BE2C (cell line): ENCODE data around the gene APLP2.

ENCODE experiments used
- DNase-seq: peaks from one replicate; pipeline ENCODE4 v3.0.0-alpha.2; 2020
- H3K27me3 ChIP-seq: fragments of 250-450 bp; sonication (Bioruptor Pico); 2 replicates; pipeline ENCODE4 v1.5.1; 2020; ENCODE audit warnings: mild to moderate bottlenecking
- H3K36me3 ChIP-seq: fragments of 250-450 bp; sonication (Bioruptor Pico); 2 replicates; pipeline ENCODE4 v1.5.1; 2020; ENCODE audit warnings: mild to moderate bottlenecking
- H3K4me1 ChIP-seq: fragments of 250-450 bp; sonication (Bioruptor Pico); 2 replicates; pipeline ENCODE4 v1.5.1; 2020
- H3K4me3 ChIP-seq: 2 replicates; pipeline ENCODE4 v1.5.1; 2011; ENCODE audit warnings: low read depth, low read length
- H3K9me3 ChIP-seq: fragments of 250-450 bp; sonication (Bioruptor Pico); 2 replicates; pipeline ENCODE4 v1.5.1; 2020
- TF ChIP-seq, protein P1 (sequence below): IDR thresholded peaks from 2 replicates; pipeline ENCODE4 v1.5.1; 2012; ENCODE audit warnings: mild to moderate bottlenecking, low read depth, low read length

APLP2 gene

DNA sequence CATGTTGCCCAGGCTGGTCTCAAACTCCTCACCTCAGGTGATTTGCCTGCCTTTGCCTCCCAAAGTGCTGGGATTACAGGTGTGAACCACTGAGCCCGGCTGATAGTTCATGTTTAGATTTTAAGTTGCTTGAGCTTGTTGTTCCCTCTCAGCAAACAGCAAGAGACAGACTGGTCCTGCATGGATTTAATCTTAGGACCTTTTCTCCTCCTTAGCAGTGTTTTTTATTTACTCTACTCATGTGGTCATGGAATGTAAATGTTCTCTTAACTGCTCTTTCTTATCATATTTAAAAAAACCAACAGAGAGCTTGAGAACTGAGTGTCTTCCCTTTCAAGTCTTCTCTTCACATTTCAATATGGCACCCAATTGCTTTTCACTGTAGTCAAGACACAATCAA lies 44.3 kb upstream of the APLP2 start:
- Histone ChIP-seq H3K27me3 (no peaks in the 10 kb centered on the region), H3K4me1 (no peaks in the 10 kb centered on the region), H3K4me3 (no peak overlapping the region), H3K36me3 (no peaks in the 10 kb centered on the region), H3K9me3 (no peaks in the 10 kb centered on the region)
- TF ChIP-seq, protein P1, sequence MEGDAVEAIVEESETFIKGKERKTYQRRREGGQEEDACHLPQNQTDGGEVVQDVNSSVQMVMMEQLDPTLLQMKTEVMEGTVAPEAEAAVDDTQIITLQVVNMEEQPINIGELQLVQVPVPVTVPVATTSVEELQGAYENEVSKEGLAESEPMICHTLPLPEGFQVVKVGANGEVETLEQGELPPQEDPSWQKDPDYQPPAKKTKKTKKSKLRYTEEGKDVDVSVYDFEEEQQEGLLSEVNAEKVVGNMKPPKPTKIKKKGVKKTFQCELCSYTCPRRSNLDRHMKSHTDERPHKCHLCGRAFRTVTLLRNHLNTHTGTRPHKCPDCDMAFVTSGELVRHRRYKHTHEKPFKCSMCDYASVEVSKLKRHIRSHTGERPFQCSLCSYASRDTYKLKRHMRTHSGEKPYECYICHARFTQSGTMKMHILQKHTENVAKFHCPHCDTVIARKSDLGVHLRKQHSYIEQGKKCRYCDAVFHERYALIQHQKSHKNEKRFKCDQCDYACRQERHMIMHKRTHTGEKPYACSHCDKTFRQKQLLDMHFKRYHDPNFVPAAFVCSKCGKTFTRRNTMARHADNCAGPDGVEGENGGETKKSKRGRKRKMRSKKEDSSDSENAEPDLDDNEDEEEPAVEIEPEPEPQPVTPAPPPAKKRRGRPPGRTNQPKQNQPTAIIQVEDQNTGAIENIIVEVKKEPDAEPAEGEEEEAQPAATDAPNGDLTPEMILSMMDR, result no peak
- no peak for DNase-seq

DNA sequence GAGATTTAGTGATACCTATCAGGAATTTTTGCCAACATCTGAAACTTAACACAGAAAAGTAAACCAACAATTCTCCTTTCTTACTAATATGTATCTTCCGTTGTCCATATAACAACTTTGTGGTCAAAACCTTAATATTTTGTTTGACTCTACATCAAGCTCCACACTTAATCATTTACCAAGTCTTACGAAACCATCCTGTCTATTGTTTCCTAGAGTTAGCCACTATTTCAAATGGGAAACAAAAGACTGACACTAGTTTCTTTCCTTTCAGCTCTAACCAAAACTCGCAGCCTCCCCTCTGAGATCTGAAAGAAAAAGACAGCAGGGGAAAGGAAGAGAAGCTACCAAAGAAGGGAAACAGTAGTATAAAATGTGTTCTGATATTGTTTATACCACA lies 40.6 kb upstream of the APLP2 start:
- Histone ChIP-seq H3K27me3 (no peaks in the 10 kb centered on the region), H3K9me3 (no peaks in the 10 kb centered on the region), H3K36me3 (no peaks in the 10 kb centered on the region), H3K4me1 (no peaks in the 10 kb centered on the region), H3K4me3 (no peak overlapping the region)
- TF ChIP-seq, protein P1, result no peak
- DNase-seq, result no peak

DNA sequence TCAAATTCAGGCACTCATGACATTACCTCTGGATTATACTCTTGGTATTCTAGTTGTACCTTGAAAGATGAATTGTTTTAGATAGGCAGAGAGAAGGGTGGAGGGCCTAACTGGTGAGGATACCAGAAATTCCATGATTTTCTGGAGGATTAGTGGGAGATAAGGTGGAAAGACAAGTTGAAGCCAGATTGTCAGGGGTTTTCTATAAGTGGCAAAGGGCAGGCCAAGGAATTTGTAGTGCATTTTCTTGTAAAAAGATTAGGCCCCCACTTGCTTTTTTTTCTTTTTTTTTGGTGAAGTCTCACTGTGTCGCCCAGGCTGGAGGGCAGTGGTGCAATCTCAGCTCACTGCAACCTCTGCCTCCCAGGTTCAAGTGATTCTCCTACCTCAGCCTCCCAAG lies 38.6 kb upstream of the APLP2 start:
- DNase-seq, result no peak
- no peaks in the 10 kb centered on the region for H3K4me1 ChIP-seq
- no peaks in the 10 kb centered on the region for H3K9me3 ChIP-seq
- H3K36me3 ChIP-seq, result no peaks in the 10 kb centered on the region
- H3K4me3 ChIP-seq, result no peak overlapping the region
- no peaks in the 10 kb centered on the region for H3K27me3 ChIP-seq
- TF ChIP-seq, protein P1, result no peak

DNA sequence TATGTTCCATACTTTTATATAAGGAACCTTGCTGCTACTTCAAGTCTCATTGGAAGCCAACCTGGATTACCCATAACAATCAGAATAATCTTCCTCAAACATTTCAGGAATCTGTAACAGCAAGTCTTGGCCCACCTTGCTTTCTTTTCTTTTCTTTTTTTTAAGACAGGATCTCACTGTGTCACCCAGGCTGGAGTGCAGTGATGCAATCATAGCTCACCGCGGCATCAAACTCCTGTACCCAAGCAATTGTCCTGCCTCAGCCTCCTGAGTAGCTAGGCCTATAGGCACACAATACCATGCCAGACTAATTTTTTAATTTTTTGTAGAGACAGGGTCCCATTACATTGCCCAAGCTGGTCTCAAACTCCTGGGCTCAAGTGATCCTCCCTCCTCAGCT lies 37.7 kb upstream of the APLP2 start:
- no peaks in the 10 kb centered on the region for H3K4me1 ChIP-seq
- DNase-seq, result no peak
- TF ChIP-seq, protein P1, result no peak
- H3K4me3 ChIP-seq, result no peak overlapping the region
- H3K36me3 ChIP-seq, result no peaks in the 10 kb centered on the region
- no peaks in the 10 kb centered on the region for H3K9me3 ChIP-seq
- no peaks in the 10 kb centered on the region for H3K27me3 ChIP-seq

DNA sequence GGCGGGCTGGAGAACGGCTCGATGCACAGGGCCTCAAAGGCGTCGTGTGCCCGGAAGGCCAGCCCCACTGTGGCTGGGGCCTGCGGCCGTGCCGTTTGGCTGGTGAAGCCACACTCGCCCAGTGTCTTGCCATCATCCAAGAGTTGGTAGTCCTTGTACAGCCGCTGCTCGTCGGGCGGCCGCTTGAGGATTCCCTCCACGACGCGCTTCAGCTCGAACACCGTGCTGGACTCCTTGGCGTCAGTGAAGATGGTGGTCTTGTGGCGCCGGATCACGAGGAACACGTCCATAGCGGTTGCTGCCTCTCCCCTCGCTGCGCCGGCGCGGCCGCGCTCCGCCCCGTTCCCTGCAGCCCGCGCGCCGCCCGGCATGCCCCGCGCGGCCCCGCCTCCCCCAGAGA lies 36.8 kb upstream of the APLP2 start:
- DNase-seq, result no peak
- Histone ChIP-seq H3K4me3 (no peak overlapping the region), H3K9me3 (no peaks in the 10 kb centered on the region), H3K36me3 (no peaks in the 10 kb centered on the region), H3K4me1 (no peaks in the 10 kb centered on the region), H3K27me3 (no peaks in the 10 kb centered on the region)
- TF ChIP-seq, protein P1, result no peak

DNA sequence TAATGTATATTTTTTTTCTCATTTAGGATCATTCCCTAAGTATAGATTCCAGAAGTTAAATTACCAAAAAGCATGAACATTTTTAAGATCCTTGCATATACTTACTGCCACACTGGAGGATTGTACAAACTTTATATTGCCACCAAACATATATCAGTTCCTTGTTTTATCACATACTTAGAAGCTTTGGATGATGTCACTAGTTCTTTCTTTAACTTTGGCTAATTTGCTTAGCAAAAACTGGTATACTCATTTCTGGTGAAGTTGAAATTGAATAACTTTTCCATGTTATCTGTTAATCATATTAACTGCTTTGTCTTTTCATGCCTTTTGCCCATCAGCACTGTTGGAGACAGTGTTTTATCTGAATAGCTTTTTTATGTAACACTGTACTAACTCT lies 35.5 kb upstream of the APLP2 start:
- H3K4me1 ChIP-seq, result no peaks in the 10 kb centered on the region
- no peak for DNase-seq
- no peaks in the 10 kb centered on the region for H3K9me3 ChIP-seq
- H3K36me3 ChIP-seq, result no peaks in the 10 kb centered on the region
- TF ChIP-seq, protein P1, result no peak
- no peak overlapping the region for H3K4me3 ChIP-seq
- no peaks in the 10 kb centered on the region for H3K27me3 ChIP-seq
